ENCODE data around the gene ARID5A. TPM values are rescaled to one million over a fixed set of nuclear protein-coding genes. Genes with fewer than 3 reads are reported as not detected.
A peak's percentile ranks its signal among the peaks of the same experiment; 100 is the strongest.
"Not testable (repeated sequence)": the region's sequence is repeated elsewhere in the genome, so short reads cannot be mapped to it uniquely, and the experiment has no call there.

The ARID5A gene
- total RNA-seq, 3 donors from 2014 or later = 4.8 to 17.6 (median 10.3) TPM

DNA sequence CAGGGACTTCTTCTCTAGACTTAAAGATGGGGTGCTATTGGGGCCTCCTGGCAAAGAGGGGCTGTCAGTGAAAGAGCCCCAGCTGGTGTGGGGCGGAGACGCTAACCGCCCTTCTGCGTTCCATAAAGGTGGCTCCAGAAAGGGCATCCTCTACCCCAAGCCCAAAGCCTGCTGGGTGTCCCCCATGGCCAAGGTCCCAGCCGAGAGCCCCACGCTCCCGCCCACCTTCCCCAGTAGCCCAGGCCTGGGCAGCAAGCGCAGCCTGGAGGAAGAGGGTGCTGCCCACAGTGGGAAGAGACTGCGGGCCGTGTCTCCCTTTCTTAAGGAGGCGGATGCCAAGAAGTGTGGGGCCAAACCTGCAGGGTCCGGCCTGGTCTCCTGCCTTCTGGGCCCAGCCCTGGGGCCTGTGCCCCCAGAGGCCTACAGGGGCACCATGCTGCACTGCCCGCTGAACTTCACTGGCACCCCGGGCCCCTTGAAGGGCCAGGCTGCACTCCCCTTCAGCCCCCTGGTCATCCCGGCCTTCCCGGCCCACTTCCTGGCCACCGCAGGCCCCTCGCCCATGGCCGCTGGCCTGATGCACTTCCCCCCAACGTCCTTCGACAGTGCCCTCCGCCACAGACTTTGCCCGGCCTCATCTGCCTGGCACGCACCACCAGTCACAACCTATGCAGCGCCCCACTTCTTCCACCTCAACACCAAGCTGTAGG lies 15.2 kb downstream of the ARID5A start:
- Histone ChIP-seq H3K9me3 (no peaks in the 10 kb centered on the region), H3K36me3 (ENCODE audit: low read depth) (no peaks in the 10 kb centered on the region), H3K4me1 (ENCODE audit: low read depth) (peaks cover 12% of the 10 kb centered on the region), H3K4me3 (no peak overlapping the region)
- TF ChIP-seq, protein P1, sequence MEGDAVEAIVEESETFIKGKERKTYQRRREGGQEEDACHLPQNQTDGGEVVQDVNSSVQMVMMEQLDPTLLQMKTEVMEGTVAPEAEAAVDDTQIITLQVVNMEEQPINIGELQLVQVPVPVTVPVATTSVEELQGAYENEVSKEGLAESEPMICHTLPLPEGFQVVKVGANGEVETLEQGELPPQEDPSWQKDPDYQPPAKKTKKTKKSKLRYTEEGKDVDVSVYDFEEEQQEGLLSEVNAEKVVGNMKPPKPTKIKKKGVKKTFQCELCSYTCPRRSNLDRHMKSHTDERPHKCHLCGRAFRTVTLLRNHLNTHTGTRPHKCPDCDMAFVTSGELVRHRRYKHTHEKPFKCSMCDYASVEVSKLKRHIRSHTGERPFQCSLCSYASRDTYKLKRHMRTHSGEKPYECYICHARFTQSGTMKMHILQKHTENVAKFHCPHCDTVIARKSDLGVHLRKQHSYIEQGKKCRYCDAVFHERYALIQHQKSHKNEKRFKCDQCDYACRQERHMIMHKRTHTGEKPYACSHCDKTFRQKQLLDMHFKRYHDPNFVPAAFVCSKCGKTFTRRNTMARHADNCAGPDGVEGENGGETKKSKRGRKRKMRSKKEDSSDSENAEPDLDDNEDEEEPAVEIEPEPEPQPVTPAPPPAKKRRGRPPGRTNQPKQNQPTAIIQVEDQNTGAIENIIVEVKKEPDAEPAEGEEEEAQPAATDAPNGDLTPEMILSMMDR (IDR thresholded peaks at IDR 0.05) = no peak
- intact Hi-C loops (cut with DNase I, micrococcal nuclease) = no loop called here
- ATAC-seq (no peak), DNase-seq (no peak)

DNA sequence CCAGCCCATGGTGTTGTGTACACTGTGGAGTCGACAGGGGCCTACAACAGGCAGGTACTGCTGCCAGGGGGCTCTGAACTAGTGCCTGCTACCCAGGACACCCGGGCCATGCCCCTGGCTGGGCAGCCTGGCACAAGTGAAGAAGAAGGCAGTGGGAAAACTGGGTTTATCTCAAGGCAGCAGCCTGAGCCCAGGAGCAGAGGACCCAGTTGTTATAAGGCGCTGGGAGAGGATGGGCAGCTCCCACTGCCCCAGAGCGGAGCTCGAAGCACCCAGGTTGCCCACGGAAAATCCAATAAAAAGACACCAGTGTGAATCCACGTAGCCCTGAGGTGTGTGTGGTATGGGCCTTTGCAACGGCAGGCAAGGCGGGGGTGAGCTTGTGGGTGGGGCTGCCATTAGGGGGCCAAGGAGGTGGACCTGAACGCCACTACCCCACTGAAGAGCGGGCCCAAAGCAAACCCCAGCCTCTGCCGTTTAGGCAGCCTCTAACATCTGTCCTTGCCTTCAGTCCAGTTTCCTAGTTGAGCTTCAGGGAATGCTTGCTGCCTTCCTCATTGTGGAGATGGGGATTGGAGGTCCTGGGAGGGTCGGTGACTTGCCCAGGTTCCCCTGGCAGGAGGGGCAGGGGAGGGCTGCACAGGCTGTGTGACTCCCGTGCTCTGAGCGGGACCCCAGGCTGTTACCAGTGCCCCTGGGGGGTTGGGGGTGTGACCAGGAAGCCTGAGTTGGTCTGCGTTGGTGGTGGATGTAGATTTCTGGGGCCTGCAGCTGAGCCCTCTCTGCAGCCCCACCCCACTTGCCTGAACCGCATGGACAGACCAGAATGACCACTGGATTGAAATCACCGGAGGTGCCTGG lies 16.0 kb downstream of the ARID5A start:
- H3K4me1 ChIP-seq (ENCODE audit: low read depth) = peaks cover 12% of the 10 kb centered on the region
- no peaks in the 10 kb centered on the region for H3K9me3 ChIP-seq
- ATAC-seq = no peak
- intact Hi-C loops (cut with DNase I, micrococcal nuclease) = no loop called here
- TF ChIP-seq, protein P1 (IDR thresholded peaks at IDR 0.05) = no peak
- no peaks in the 10 kb centered on the region for H3K36me3 ChIP-seq (ENCODE audit: low read depth)
- H3K4me3 ChIP-seq = no peak overlapping the region
- DNase-seq = no peak

DNA sequence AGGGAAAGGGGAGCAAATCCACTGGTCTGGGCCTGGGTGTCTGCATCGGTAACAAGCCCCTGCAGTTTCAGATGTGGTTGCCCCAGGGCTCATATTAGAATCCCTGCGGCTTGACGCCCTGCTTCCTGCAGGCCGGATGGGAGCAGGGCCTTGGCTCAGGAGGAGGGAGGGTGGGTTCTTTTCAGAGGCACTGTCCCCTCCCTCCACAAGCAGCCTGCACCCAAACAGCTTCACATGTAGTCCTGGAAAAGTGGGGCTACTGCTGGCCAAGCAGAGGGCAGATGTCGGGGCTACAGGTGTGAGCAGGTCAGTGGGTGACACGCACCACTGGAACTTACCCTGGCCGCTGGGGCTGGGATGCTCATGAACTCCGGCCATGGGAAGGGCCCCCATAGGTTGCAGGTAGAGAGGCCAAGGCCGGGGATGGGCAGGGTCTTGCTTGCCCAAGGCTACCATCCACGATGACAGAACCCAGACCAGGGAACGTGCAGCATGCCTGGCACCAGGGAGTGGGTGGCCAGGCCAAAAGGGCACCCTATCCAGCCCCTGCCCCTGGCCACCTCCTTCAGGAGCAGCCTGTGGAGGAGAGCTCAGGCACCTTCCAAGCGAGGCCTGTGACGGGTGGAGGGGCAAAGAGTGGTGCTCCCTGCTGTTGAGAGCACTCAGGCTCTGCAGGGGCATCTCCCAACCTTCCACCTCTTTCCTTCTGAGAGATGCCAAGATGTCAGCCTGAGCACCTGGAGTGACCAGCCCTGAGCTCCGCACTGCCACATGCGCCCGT lies 16.8 kb downstream of the ARID5A start:
- no peak for ATAC-seq
- peaks cover 12% of the 10 kb centered on the region for H3K4me1 ChIP-seq (ENCODE audit: low read depth)
- DNase-seq = no peak
- no peak overlapping the region for H3K4me3 ChIP-seq
- no peaks in the 10 kb centered on the region for H3K9me3 ChIP-seq
- intact Hi-C loops (cut with DNase I, micrococcal nuclease) = no loop called here
- TF ChIP-seq, protein P1 (IDR thresholded peaks at IDR 0.05) = no peak
- H3K36me3 ChIP-seq (ENCODE audit: low read depth) = no peaks in the 10 kb centered on the region

DNA sequence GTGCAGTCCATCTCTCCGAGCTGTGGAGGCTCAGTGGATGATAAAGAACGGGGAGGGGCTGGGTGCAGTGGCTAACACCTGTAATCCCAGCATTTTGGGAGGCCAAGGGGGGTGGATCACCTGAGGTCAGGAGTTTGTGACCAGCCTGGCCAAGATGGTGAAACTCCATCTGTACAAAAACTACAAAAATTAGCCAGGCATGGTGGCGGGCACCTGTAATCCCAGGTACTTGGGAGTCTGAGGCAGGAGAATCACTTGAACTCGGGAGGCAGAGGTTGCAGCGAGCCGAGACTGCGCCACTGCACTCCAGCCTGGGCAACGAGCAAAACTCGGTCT lies 17.4 kb downstream of the ARID5A start:
- ATAC-seq; H3K36me3 ChIP-seq (ENCODE audit: low read depth); H3K4me3 ChIP-seq; H3K9me3 ChIP-seq; DNase-seq; intact Hi-C loops (cut with DNase I, micrococcal nuclease): not testable (repeated sequence)
- peaks cover 12% of the 10 kb centered on the region for H3K4me1 ChIP-seq (ENCODE audit: low read depth)

DNA sequence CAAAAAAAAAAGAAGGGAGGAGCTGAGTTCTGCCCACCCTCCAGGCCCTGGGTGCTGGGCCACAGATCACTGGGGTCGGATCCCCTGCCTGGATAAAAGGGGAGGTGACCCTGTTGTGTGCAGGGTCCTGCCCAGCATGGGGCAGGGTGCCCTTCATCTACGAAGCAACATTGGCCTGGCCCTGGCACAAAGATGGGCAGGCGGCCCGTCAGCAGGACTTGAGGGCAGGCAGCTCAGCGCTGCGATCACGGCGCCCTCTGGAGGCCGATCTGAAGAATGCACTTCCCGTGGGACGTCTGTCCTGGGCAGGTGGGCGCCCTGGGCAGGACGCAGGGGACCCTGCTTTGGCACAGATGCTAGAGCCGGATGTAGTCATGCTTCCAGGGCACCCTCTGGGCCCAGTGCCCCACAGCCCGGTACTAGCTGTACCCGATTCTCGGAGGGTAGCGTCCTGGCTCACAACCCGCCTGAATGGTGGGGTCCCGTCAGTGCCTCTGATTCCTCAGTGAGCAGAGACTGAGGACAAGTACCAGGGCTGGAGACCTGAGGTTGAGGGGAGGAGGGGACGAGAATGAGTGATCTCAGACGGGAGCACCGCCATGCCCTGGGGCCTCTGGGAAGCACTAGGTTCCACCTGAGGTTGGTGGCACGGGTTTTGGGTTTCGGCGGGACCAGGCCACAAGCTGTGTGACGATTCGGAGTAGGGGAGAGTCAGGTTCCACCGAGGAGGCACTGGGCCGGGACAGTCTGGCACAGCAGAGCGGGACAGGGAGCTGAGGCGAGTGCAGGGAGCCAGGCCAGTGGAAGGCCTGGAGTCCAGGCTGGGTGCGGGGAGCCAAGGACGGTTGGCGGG lies 18.0 kb downstream of the ARID5A start:
- no peaks in the 10 kb centered on the region for H3K9me3 ChIP-seq
- H3K4me1 ChIP-seq (ENCODE audit: low read depth) = peaks cover 12% of the 10 kb centered on the region
- intact Hi-C loops (cut with DNase I, micrococcal nuclease) = no loop called here
- DNase-seq = peak; percentile 56 to 83 (median 71)
- TF ChIP-seq, protein P1 (IDR thresholded peaks at IDR 0.05) = peak; percentile 88
- ATAC-seq = peak; percentile 60
- H3K4me3 ChIP-seq = no peak overlapping the region
- no peaks in the 10 kb centered on the region for H3K36me3 ChIP-seq (ENCODE audit: low read depth)

Measured in mucosa of descending colon (tissue), 3 donors.